Activated T-helper 1 cell treated with anti-CD3 and anti-CD28 coated beads, Interleukin-12 subunit alpha, Interleukin-12 subunit beta, Interleukin-2, Interleukin-4 antibody, amounts not matched to agents 30 ng/mL and 10 ng/mL and 1 ng/mL, durations not matched to agents 14 hours and 24 hours and 36 hours (primary cell): ENCODE measurements around the gene BACH2. TPM values are rescaled to one million over a fixed set of nuclear protein-coding genes. Genes with fewer than 3 reads are reported as not detected.

Experiments used
- DNase-seq: peaks from one replicate; pipeline ENCODE4 v3.0.0; 2021; ENCODE audit warnings: low spot score
- H3K27ac Mint-ChIP-seq: one replicate; pipeline ENCODE4 v1.8.0; 2021; ENCODE audit warnings: mild to moderate bottlenecking, mixed read lengths
- H3K27me3 Mint-ChIP-seq: one replicate; pipeline ENCODE4 v1.8.0; 2022; ENCODE audit warnings: mild to moderate bottlenecking, moderate library complexity, mixed read lengths; ENCODE audit not compliant: insufficient read depth
- H3K36me3 Mint-ChIP-seq: one replicate; pipeline ENCODE4 v1.8.0; 2021; ENCODE audit warnings: low read depth, mixed read lengths
- H3K4me1 Mint-ChIP-seq: one replicate; pipeline ENCODE4 v1.8.0; 2021; ENCODE audit warnings: low read depth, mixed read lengths
- H3K4me3 Mint-ChIP-seq: one replicate; pipeline ENCODE4 v1.8.0; 2021; ENCODE audit warnings: mild to moderate bottlenecking, moderate library complexity, mixed read lengths
- H3K9me3 Mint-ChIP-seq: one replicate; pipeline ENCODE4 v1.8.0; 2021; ENCODE audit warnings: mixed read lengths
- intact Hi-C: fragments of 100-400 bp; cut with micrococcal nuclease; formaldehyde crosslinking; loops from one replicate; pipeline ENCODE4 v1.15.1; 2024
- total RNA-seq: library from RNA; stranded (reverse); gene quantifications from 2 replicates; pipeline ENCODE4 v1.2.3, GENCODE V29; 2022

The BACH2 gene
- total RNA-seq, 1 donor from 2014 or later = 68.1 TPM

GRCh38 chr6:90297115-90297866 lies 648 bp upstream of the BACH2 start:
- H3K27ac Mint-ChIP-seq = peak overlapping the region; percentile 65
- intact Hi-C loops = loop anchor here (5.0 to 10.0 kb wide), 4 partner anchors 290 to 1002 kb away; partner anchors contain the start of genes MAP3K7, MDN1 and UBE2J1
- no peaks in the 10 kb centered on the region for H3K9me3 Mint-ChIP-seq
- peaks cover 23% of the 10 kb centered on the region for H3K27me3 Mint-ChIP-seq
- H3K36me3 Mint-ChIP-seq = peaks cover 14% of the 10 kb centered on the region
- H3K4me1 Mint-ChIP-seq = peaks cover 38% of the 10 kb centered on the region
- DNase-seq = no peak
- H3K4me3 Mint-ChIP-seq = peak overlapping the region; percentile 53

- peak overlapping the region; percentile 93 for H3K4me3 Mint-ChIP-seq
- H3K27ac Mint-ChIP-seq = peak overlapping the region; percentile 95
- peaks cover 23% of the 10 kb centered on the region for H3K36me3 Mint-ChIP-seq
- intact Hi-C loops = loop anchor here (1.0 to 10.0 kb wide), 18 partner anchors 22 to 1001 kb away; partner anchors contain the start of genes MAP3K7, MDN1 and UBE2J1
- peaks cover 46% of the 10 kb centered on the region for H3K4me1 Mint-ChIP-seq
- H3K9me3 Mint-ChIP-seq = no peaks in the 10 kb centered on the region
- H3K27me3 Mint-ChIP-seq = peaks cover 21% of the 10 kb centered on the region
- peak; percentile 68 for DNase-seq
Observed at GRCh38 chr6:90295854-90296340, 746 bp downstream of the BACH2 start.

- peaks cover 52% of the 10 kb centered on the region for H3K4me1 Mint-ChIP-seq
- H3K4me3 Mint-ChIP-seq = peak overlapping the region; percentile 93
- peaks cover 24% of the 10 kb centered on the region for H3K27me3 Mint-ChIP-seq
- peak; percentile 58 for DNase-seq
- intact Hi-C loops = loop anchor here (1.0 to 10.0 kb wide), 7 partner anchors 10 to 1000 kb away; partner anchors contain the start of genes MAP3K7, MDN1 and UBE2J1
- peak overlapping the region; percentile 95 for H3K27ac Mint-ChIP-seq
- peaks cover 30% of the 10 kb centered on the region for H3K36me3 Mint-ChIP-seq
- H3K9me3 Mint-ChIP-seq = no peaks in the 10 kb centered on the region
Observed at GRCh38 chr6:90294989-90295853, 1.4 kb downstream of the BACH2 start.

GRCh38 chr6:90294614-90294988 lies 2.0 kb downstream of the BACH2 start:
- peaks cover 49% of the 10 kb centered on the region for H3K4me1 Mint-ChIP-seq

GRCh38 chr6:90294008-90294511 lies 2.6 kb downstream of the BACH2 start:
- no peak for DNase-seq
- intact Hi-C loops = loop anchor here (1.0 to 10.0 kb wide), 3 partner anchors 9 to 999 kb away; partner anchors contain the start of gene UBE2J1
- H3K4me3 Mint-ChIP-seq = peak overlapping the region; percentile 93
- peaks cover 40% of the 10 kb centered on the region for H3K36me3 Mint-ChIP-seq
- H3K27me3 Mint-ChIP-seq = peaks cover 13% of the 10 kb centered on the region
- no peaks in the 10 kb centered on the region for H3K9me3 Mint-ChIP-seq
- peaks cover 53% of the 10 kb centered on the region for H3K4me1 Mint-ChIP-seq
- H3K27ac Mint-ChIP-seq = peak overlapping the region; percentile 95

More at GRCh38 chr6:90294614-90294988, 2.0 kb downstream of the BACH2 start:
- H3K27me3 Mint-ChIP-seq = peaks cover 18% of the 10 kb centered on the region
- intact Hi-C loops = loop anchor here (1.0 to 10.0 kb wide), 3 partner anchors 9 to 1000 kb away; partner anchors contain the start of gene UBE2J1
- peak overlapping the region; percentile 93 for H3K4me3 Mint-ChIP-seq
- DNase-seq = no peak
- H3K9me3 Mint-ChIP-seq = no peaks in the 10 kb centered on the region
- H3K36me3 Mint-ChIP-seq = peaks cover 34% of the 10 kb centered on the region
- H3K27ac Mint-ChIP-seq = peak overlapping the region; percentile 95

- Mint-ChIP-seq H3K4me3 (peak overlapping the region; percentile 93), H3K27me3 (peaks cover 8% of the 10 kb centered on the region), H3K9me3 (no peaks in the 10 kb centered on the region), H3K27ac (peak overlapping the region; percentile 95), H3K36me3 (peaks cover 44% of the 10 kb centered on the region), H3K4me1 (peaks cover 59% of the 10 kb centered on the region)
- no peak for DNase-seq
- intact Hi-C loops = loop anchor here (10.0 kb wide), 2 partner anchors 939 to 999 kb away; partner anchors contain the start of gene UBE2J1
Observed at GRCh38 chr6:90293319-90293953, 3.2 kb downstream of the BACH2 start.

- Mint-ChIP-seq H3K9me3 (peaks cover 12% of the 10 kb centered on the region), H3K27ac (no peak overlapping the region), H3K36me3 (peaks cover 58% of the 10 kb centered on the region), H3K4me3 (peak overlapping the region; percentile 93), H3K27me3 (peaks cover 4% of the 10 kb centered on the region), H3K4me1 (peaks cover 78% of the 10 kb centered on the region)
- intact Hi-C loops = loop anchor here (10.0 kb wide), 2 partner anchors 937 to 997 kb away; partner anchors contain the start of gene UBE2J1
- no peak for DNase-seq
Observed at GRCh38 chr6:90291565-90291964, 5.1 kb downstream of the BACH2 start.

GRCh38 chr6:90290811-90291420 lies 5.7 kb downstream of the BACH2 start:
- Mint-ChIP-seq H3K9me3 (peaks cover 12% of the 10 kb centered on the region), H3K27ac (peak overlapping the region; percentile 49), H3K4me1 (peaks cover 84% of the 10 kb centered on the region), H3K4me3 (peak overlapping the region; percentile 69), H3K27me3 (peaks cover 4% of the 10 kb centered on the region), H3K36me3 (peaks cover 58% of the 10 kb centered on the region)
- intact Hi-C loops = loop anchor here (10.0 kb wide), 2 partner anchors 936 to 996 kb away; partner anchors contain the start of gene UBE2J1
- DNase-seq = no peak

- peaks cover 58% of the 10 kb centered on the region for H3K36me3 Mint-ChIP-seq
- peaks cover 12% of the 10 kb centered on the region for H3K9me3 Mint-ChIP-seq
- no peak for DNase-seq
- peaks cover 94% of the 10 kb centered on the region for H3K4me1 Mint-ChIP-seq
- H3K27ac Mint-ChIP-seq = no peak overlapping the region
- intact Hi-C loops = loop anchor here (5.0 to 10.0 kb wide), 3 partner anchors 463 to 995 kb away; partner anchors contain the start of genes CASP8AP2 and UBE2J1
- H3K4me3 Mint-ChIP-seq = no peak overlapping the region
- peaks cover 4% of the 10 kb centered on the region for H3K27me3 Mint-ChIP-seq
Observed at GRCh38 chr6:90289902-90290301, 6.7 kb downstream of the BACH2 start.

GRCh38 chr6:90288404-90288803 lies 8.2 kb downstream of the BACH2 start:
- Mint-ChIP-seq H3K27me3 (peaks cover 4% of the 10 kb centered on the region), H3K27ac (no peak overlapping the region), H3K4me1 (peaks cover 92% of the 10 kb centered on the region), H3K4me3 (no peak overlapping the region), H3K9me3 (peaks cover 12% of the 10 kb centered on the region), H3K36me3 (peaks cover 55% of the 10 kb centered on the region)
- no peak for DNase-seq
- intact Hi-C loops = loop anchor here (5.0 kb wide), 1 partner anchor 461 kb away; the partner anchor contains the start of gene CASP8AP2

GRCh38 chr6:90286884-90287488 lies 9.7 kb downstream of the BACH2 start:
- DNase-seq = peak; percentile 52
- Mint-ChIP-seq H3K4me3 (peak overlapping the region; percentile 29), H3K36me3 (peaks cover 53% of the 10 kb centered on the region), H3K27ac (peak overlapping the region; percentile 71), H3K9me3 (peaks cover 20% of the 10 kb centered on the region), H3K27me3 (peaks cover 4% of the 10 kb centered on the region), H3K4me1 (peaks cover 91% of the 10 kb centered on the region)
- intact Hi-C loops = loop anchor here (1.0 to 5.0 kb wide), 2 partner anchors 192 to 460 kb away; partner anchors contain the start of gene CASP8AP2
